ENCODE measurements around the gene GGCX.

DNA sequence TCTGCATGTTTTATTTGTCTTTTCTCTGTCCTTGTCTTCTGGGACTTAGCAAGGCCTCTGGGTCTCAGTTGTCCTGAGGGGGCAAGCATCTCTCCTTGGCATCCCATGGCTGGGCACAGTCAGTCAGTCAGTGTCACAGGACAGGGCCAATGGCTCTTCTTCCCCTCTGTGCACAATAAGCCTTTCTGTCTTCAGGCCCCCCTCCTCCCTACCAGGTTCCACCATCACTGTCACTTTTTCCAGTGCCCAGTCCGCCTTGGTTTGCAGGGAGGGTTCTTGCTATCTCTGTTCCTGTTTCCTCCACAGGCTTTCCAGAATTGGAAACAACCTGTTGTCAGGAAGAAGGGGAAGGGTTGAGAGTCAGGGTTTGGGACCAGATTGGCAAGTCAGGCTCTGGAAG is 21.2 kb upstream of the GGCX start:
- TF ChIP-seq, protein P1, sequence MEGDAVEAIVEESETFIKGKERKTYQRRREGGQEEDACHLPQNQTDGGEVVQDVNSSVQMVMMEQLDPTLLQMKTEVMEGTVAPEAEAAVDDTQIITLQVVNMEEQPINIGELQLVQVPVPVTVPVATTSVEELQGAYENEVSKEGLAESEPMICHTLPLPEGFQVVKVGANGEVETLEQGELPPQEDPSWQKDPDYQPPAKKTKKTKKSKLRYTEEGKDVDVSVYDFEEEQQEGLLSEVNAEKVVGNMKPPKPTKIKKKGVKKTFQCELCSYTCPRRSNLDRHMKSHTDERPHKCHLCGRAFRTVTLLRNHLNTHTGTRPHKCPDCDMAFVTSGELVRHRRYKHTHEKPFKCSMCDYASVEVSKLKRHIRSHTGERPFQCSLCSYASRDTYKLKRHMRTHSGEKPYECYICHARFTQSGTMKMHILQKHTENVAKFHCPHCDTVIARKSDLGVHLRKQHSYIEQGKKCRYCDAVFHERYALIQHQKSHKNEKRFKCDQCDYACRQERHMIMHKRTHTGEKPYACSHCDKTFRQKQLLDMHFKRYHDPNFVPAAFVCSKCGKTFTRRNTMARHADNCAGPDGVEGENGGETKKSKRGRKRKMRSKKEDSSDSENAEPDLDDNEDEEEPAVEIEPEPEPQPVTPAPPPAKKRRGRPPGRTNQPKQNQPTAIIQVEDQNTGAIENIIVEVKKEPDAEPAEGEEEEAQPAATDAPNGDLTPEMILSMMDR (IDR thresholded peaks at IDR 0.05; ENCODE audit: insufficient read depth, low read length), result no peak
- 0 out of 2 replicates have a peak, but pooled peaks have one; percentile 4 for TF ChIP-seq POLR2AphosphoS5 (IDR thresholded peaks at IDR 0.05; ENCODE audit: low read depth)
- TF ChIP-seq SPI1 (IDR thresholded peaks at IDR 0.05; ENCODE audit: borderline replicate concordance, low read depth), result no peak
- TF ChIP-seq, protein P2, sequence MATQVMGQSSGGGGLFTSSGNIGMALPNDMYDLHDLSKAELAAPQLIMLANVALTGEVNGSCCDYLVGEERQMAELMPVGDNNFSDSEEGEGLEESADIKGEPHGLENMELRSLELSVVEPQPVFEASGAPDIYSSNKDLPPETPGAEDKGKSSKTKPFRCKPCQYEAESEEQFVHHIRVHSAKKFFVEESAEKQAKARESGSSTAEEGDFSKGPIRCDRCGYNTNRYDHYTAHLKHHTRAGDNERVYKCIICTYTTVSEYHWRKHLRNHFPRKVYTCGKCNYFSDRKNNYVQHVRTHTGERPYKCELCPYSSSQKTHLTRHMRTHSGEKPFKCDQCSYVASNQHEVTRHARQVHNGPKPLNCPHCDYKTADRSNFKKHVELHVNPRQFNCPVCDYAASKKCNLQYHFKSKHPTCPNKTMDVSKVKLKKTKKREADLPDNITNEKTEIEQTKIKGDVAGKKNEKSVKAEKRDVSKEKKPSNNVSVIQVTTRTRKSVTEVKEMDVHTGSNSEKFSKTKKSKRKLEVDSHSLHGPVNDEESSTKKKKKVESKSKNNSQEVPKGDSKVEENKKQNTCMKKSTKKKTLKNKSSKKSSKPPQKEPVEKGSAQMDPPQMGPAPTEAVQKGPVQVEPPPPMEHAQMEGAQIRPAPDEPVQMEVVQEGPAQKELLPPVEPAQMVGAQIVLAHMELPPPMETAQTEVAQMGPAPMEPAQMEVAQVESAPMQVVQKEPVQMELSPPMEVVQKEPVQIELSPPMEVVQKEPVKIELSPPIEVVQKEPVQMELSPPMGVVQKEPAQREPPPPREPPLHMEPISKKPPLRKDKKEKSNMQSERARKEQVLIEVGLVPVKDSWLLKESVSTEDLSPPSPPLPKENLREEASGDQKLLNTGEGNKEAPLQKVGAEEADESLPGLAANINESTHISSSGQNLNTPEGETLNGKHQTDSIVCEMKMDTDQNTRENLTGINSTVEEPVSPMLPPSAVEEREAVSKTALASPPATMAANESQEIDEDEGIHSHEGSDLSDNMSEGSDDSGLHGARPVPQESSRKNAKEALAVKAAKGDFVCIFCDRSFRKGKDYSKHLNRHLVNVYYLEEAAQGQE (IDR thresholded peaks at IDR 0.05; ENCODE audit: insufficient replicate concordance, low read depth), result no peak

Data from HL-60 (cell line).